Myocyte (in vitro differentiated cells): ENCODE measurements around the gene PPFIA2. TPM values are rescaled to one million over a fixed set of nuclear protein-coding genes. Genes with fewer than 3 reads are reported as not detected.

Experiments used
- DNase-seq: peaks from one replicate; pipeline ENCODE4 v3.0.0-alpha.2; 2012; ENCODE audit warnings: low read depth
- total RNA-seq: library from RNA; depleted of rRNA; stranded (reverse); fragments of >200 nt; gene quantifications from 2 replicates; pipeline ENCODE4 v1.2.3, GENCODE V29; 2014

PPFIA2 gene
- total RNA-seq, 1 donor from 2014 or later: not detected

GRCh38 chr12:81274637-81275529, 484.3 kb downstream of the PPFIA2 start:
- no peak for DNase-seq

DNA sequence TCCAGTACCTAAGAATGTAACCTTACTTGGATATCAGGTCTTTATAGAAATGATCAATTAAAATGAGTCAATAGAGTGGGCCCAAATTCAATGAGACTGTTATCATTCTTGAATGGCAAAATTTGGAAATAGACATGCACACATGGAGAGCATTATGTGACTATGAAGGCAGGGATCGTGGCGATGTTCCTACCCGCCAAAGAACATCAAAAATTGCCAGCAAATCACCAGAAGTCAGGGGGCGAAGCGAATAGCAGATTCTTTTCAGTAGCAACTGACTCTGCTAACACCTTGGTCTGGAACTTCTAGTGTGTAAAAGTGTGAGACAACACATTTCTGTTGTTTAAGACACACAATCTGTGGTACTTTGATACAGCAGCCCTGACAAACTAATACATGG, 488.8 kb downstream of the PPFIA2 start:
- DNase-seq: no peak

DNA sequence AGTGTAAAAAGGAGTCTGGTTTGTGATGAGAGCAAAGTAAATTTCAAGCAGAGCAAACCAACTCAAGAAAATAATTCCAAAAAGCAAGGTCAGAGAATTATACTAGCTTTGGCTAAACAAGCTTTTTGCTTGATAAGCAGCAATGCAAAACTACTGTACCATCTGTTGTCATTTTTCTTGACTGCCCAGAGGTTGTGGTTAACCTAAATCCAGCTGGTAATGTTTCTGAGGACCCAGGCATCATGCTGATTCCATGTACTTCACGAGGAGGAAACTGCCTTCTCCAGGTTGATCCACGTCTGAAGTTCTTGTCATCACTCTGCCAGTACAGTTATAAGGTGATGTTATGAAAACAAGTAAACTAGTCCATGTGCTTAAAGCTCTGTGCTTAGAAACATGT, 496.1 kb downstream of the PPFIA2 start:
- DNase-seq: peak; percentile 18

DNA sequence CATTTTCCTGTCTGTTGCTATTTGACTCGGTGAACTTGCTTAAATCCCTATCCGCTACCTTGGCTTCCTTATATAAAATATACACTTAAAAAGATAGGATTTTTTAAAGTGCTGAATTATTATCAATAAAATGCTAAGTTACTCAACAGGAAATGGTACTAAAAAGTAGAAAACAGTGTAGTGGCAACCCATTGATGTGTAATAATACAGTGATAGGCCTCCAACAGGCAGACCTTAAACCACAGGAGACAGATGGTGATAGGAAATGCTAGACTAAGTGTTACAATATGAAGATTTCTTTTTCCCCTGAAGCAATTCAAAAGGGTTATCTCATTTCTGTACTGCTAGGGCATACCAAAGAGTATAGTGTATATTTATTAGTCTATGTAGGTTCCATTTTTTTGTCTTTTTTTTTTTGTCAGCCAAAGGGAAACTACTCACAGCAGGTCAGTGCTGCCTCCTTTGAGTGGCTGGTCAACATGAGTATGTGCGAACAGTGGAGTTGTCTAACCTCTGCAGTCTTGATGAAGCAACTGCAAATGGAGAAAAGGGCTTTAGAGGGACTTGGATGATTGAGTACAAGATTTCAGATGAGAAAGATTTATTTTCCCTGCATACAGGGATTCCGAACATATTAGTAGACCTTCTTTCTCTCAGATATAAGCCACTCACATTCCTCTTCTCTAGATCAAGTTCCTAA, 497.5 kb downstream of the PPFIA2 start:
- DNase-seq: peak; percentile 7

GRCh38 chr12:81259360-81259759, 499.8 kb downstream of the PPFIA2 start:
- DNase-seq: no peak

DNA sequence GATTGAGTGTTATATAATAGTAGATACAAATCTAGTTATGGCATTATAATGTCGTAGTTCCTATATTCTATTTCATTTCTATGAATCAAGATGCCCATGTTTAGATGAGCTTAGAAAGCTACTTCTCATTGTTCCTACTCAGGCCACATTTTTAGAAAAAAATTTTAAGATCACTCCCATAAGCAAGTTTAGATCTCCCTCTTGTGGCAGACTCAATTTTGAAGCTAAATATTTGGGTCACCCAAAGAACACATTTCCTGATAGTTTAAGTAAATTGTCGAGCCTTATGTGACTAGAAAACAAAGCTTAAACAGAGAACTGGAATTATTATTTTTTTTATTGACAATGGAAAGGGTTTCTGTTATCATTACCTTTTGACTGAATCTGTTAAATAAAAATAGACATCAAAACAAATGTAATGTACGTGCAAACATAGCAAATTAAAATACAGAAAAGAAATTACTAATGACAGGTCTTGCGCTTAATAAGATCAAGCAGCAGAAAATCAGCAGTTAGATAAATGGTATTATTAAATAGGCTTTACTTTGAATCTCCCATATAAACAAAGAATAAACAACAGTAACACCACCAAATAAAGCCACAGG, 501.1 kb downstream of the PPFIA2 start:
- DNase-seq: peak; percentile 61

- DNase-seq: no peak
Measured at GRCh38 chr12:81255947-81256346, 503.2 kb downstream of the PPFIA2 start.

GRCh38 chr12:81255456-81255855, 503.7 kb downstream of the PPFIA2 start:
- DNase-seq: no peak

GRCh38 chr12:81253360-81253759, 505.8 kb downstream of the PPFIA2 start:
- no peak for DNase-seq

GRCh38 chr12:81252228-81252627, 506.9 kb downstream of the PPFIA2 start:
- DNase-seq: no peak

DNA sequence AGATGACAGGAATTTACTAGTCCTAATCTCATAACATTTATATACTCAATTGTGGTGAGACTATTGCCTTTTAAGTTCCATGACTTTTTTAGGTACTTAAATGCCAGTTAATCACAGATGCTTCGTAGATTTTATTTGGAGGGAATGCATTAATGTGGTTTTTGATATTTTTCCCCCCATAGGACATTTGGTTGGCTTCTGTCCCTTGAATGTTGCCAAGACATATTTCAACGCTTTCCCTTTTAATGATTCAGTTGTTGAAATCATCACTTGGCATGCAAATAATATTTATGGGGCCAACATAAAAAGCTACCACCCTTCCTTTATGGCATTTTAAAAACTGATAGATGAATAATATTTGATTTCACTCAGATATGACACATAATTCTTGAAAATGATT, 509.2 kb downstream of the PPFIA2 start:
- no peak for DNase-seq

- no peak for DNase-seq
Measured at GRCh38 chr12:81245907-81246570, 513.1 kb downstream of the PPFIA2 start.

- DNase-seq: no peak
Measured at GRCh38 chr12:81245458-81245857, 513.7 kb downstream of the PPFIA2 start.

GRCh38 chr12:81231574-81232368, 527.4 kb downstream of the PPFIA2 start:
- no peak for DNase-seq

DNA sequence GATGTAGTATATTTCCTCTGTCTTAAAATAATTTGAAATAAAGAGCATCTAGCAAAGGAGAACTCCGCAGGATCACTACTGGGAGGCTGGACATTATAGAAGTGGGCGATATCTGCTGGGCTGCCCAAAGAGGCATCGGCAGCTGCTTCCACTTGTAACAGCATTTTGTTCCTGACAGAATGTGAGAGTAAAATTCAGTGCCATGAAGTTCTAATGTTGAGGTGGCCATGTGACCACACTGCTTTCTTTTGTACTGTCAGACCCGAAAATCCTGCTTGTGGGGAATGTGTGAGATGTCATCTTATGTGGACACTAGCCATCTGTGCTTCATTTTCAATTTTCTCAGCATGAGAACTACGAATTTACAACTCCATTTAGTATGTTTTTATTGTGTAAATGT, 529.4 kb downstream of the PPFIA2 start:
- DNase-seq: no peak

GRCh38 chr12:81224626-81225025, 534.5 kb downstream of the PPFIA2 start:
- no peak for DNase-seq

GRCh38 chr12:81222846-81223592, 536.1 kb downstream of the PPFIA2 start:
- no peak for DNase-seq

GRCh38 chr12:81221681-81222080, 537.5 kb downstream of the PPFIA2 start:
- no peak for DNase-seq

GRCh38 chr12:81216739-81217138, 542.4 kb downstream of the PPFIA2 start:
- no peak for DNase-seq
